22Rv1 (cell line): ENCODE measurements around the gene DUXB.

Experiments
- H3K27ac ChIP-seq: fragments of 450-650 bp; 2 replicates; pipeline ENCODE4 v1.5.1; 2017
- CTCF ChIP-seq: fragments of 450-650 bp; IDR thresholded peaks from 2 replicates; pipeline ENCODE4 v1.5.1; 2017; ENCODE audit warnings: mild to moderate bottlenecking
- ZFX ChIP-seq: fragments of 450-650 bp; IDR thresholded peaks from 2 replicates; pipeline ENCODE4 v1.6.1; 2017; ENCODE audit warnings: antibody characterized with exemption, borderline replicate concordance

Gene DUXB

DNA sequence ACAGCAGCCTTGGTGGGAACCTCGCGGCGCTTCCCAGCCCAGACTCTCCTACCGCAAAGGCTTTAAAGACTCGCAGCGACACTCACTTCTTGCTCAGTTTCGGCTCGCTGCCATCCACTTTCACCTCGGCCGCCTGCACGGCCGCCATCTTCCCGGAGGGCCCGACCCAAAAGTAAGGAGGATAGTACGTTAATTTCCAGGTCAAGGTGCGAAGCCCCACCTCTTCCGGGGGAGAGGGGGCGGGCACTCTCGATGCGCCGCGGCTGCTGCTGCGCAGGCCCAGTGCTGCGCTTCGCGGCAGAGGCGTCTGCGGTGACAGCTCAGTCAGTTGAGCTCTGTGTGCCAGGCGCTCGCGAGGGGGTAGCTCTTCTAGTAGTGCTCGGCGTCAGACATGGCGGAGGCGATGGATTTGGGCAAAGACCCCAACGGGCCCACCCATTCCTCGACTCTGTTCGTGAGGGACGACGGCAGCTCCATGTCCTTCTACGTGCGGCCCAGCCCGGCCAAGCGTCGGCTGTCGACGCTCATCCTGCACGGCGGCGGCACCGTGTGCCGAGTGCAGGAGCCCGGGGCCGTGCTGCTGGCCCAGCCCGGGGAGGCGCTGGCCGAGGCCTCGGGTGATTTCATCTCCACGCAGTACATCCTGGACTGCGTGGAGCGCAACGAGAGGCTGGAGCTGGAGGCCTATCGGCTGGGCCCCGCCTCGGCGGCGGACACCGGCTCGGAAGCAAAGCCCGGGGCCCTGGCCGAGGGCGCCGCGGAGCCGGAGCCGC, 53.6 kb downstream of the DUXB start, which contains the start of the genes KARS1 and TERF2IP:
Gene KARS1 (minus strand): TSS at position 174 of the 773 bp plus-strand sequence. CDS start 26 bp downstream, at position 148.
Gene TERF2IP (plus strand): TSS at position 282 of the 773 bp plus-strand sequence. CDS start 110 bp downstream, at position 392.
- peak within 1 kb of the TSS; percentile 95 for H3K27ac ChIP-seq

DNA sequence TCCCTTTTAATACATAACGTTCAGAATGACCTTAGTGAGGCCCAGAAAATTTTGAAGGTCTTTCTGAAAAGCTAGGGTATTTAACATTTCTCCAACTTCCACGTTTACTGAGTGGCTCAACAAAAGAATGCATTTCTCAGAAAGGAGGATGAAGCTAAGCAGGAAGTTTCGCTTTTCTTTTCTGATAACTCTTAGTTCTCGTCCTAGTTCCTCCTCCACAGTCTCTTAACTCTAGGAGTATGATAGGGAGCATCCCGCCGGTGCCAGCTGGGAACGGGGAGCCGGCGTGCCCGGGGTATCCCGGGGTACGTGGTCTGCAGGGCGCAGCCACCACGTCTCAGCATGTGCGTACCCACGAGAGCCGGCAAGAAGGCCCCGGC, 54.2 kb downstream of the DUXB start:
- peak overlapping the region; percentile 95 for H3K27ac ChIP-seq
- no peak for TF ChIP-seq ZFX
- TF ChIP-seq CTCF, result no peak

More for the DNA sequence above, 53.6 kb downstream of the DUXB start, which contains the start of the genes KARS1 and TERF2IP:
- TF ChIP-seq CTCF (no peak), ZFX (no peak)

- peak; percentile 23; the same call in 1 of the 2 replicates for TF ChIP-seq CTCF
- no peak for TF ChIP-seq ZFX
- H3K27ac ChIP-seq, result no peak overlapping the region
Measured at GRCh38 chr16:75644240-75645012, 56.8 kb downstream of the DUXB start.
